CD4-positive, alpha-beta memory T cell (primary cell): ENCODE data around the gene SNX13. TPM values are rescaled to one million over a fixed set of nuclear protein-coding genes. Genes with fewer than 3 reads are reported as not detected.
"Not testable (repeated sequence)": the region's sequence is repeated elsewhere in the genome, so short reads cannot be mapped to it uniquely, and the experiment has no call there.

ENCODE experiments used
- CTCF ChIA-PET: fragments of 350-600 bp; sonication (Branson Sonifier 250); formaldehyde crosslinking; loops from one replicate; lab custom pipeline; 2021; ENCODE audit warnings: inconsistent platforms; ENCODE audit not compliant: partially characterized antibody; lab: Charles Lee
- POLR2A ChIA-PET: fragments of 350-600 bp; sonication (Branson Sonifier 250); formaldehyde crosslinking; loops from one replicate; lab custom pipeline; 2021; ENCODE audit not compliant: partially characterized antibody; lab: Charles Lee
- DNase-seq, 5 donors: peaks; one replicate each; pipeline versions ENCODE4 v3.0.0 to v3.0.0-alpha.2; 2020 to 2022; ENCODE audit warnings: mixed read lengths in 1 of 5
- H3K27ac ChIP-seq: one replicate; pipeline ENCODE4 v1.7.0; 2013; ENCODE audit warnings: low read depth, low read length
- H3K27me3 ChIP-seq: 2 replicates; pipeline ENCODE4 v1.7.0; 2013; ENCODE audit warnings: mild to moderate bottlenecking, low read length, moderate library complexity; ENCODE audit not compliant: insufficient read depth
- H3K36me3 ChIP-seq: 2 replicates; pipeline ENCODE4 v1.7.0; 2013; ENCODE audit warnings: mild to moderate bottlenecking, low read length, moderate library complexity; ENCODE audit not compliant: insufficient read depth
- H3K4me1 ChIP-seq: 2 replicates; pipeline ENCODE4 v1.7.0; 2013; ENCODE audit warnings: mild to moderate bottlenecking, low read length, moderate library complexity; ENCODE audit not compliant: insufficient read depth
- H3K4me3 ChIP-seq, 2 donors: one replicate each; pipeline ENCODE4 v1.7.0; 2013; ENCODE audit warnings: low read length in 2 of 2, mild to moderate bottlenecking in 1 of 2
- H3K9me3 ChIP-seq, 2 donors: one replicate each; pipeline ENCODE4 v1.7.0; 2013; ENCODE audit warnings: low read length in 2 of 2, control low read depth in 1 of 2; ENCODE audit not compliant: control insufficient read depth in 1 of 2
- H3K27ac Mint-ChIP-seq, 7 donors: one replicate each; pipeline ENCODE4 v1.8.0; 2020 to 2021; ENCODE audit warnings: mixed read lengths in 7 of 7, mild to moderate bottlenecking in 6 of 7, inconsistent platforms in 3 of 7, moderate library complexity in 3 of 7
- H3K27me3 Mint-ChIP-seq, 2 donors: one replicate each; pipeline ENCODE4 v1.8.0; 2020 to 2021; ENCODE audit warnings: mixed read lengths in 2 of 2
- H3K36me3 Mint-ChIP-seq, 2 donors: one replicate each; pipeline ENCODE4 v1.8.0; 2020 to 2021; ENCODE audit warnings: mixed read lengths in 2 of 2, inconsistent platforms in 1 of 2, mild to moderate bottlenecking in 1 of 2
- H3K4me1 Mint-ChIP-seq, 4 donors: one replicate each; pipeline ENCODE4 v1.8.0; 2020 to 2021; ENCODE audit warnings: mixed read lengths in 4 of 4, mild to moderate bottlenecking in 1 of 4
- H3K4me3 Mint-ChIP-seq, 8 donors: one replicate each; pipeline ENCODE4 v1.8.0; 2020 to 2021; ENCODE audit warnings: mixed read lengths in 8 of 8, mild to moderate bottlenecking in 7 of 8, moderate library complexity in 6 of 8, inconsistent platforms in 3 of 8
- H3K9me3 Mint-ChIP-seq, 8 donors: one replicate each; pipeline ENCODE4 v1.8.0; 2020 to 2021; ENCODE audit warnings: mixed read lengths in 8 of 8, mild to moderate bottlenecking in 5 of 8, inconsistent platforms in 3 of 8, moderate library complexity in 1 of 8
- intact Hi-C: fragments of 100-400 bp; cut with micrococcal nuclease; formaldehyde crosslinking; loops from one replicate; pipeline ENCODE4 v1.15.1; 2023
- polyA plus RNA-seq, 2 donors: library from polyadenylated mRNA; unstranded; fragments of 300-500 nt; fragmentation: Illumina TruSeq; gene quantifications; one replicate each; pipeline ENCODE4 v1.2.3, GENCODE V29; 2021
- total RNA-seq, 2 experiments: library from RNA; stranded (reverse); gene quantifications; one replicate each; pipeline ENCODE4 v1.2.3, GENCODE V29; 2021

The SNX13 gene
- total and polyA plus RNA-seq, 4 experiments from 2014 or later, result 10.1 to 36.0 (median 24.2) TPM

DNA sequence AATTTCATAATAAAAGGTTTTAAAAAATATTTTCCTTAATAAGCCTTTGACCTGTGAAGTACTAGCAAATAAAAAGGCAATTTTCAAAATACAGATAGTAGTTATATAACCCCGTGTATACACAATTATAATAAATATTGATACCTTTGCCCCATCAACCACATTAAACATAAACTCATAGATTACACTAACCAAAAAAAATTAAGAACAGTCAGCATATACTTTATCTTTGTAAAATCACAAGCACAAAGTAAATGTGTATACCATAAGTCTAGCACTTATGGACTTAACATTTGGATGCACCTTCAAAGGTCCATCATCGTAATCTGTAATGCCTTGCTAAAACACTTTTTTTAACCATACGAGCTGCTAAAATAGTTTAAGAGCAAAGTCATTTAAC, 123.4 kb downstream of the SNX13 start:
- H3K27ac ChIP-seq, result no peak overlapping the region
- no peaks in the 10 kb centered on the region for H3K27me3 ChIP-seq
- no peak overlapping the region for H3K4me3 ChIP-seq
- H3K4me1 Mint-ChIP-seq, result no peaks in the 10 kb centered on the region
- intact Hi-C loops, result no loop called here
- no peaks in the 10 kb centered on the region for H3K4me1 ChIP-seq
- no peaks in the 10 kb centered on the region for H3K36me3 ChIP-seq
- H3K27me3 Mint-ChIP-seq, result no peaks in the 10 kb centered on the region
- no peak overlapping the region for H3K4me3 Mint-ChIP-seq
- peaks cover 0 to 10% (median 8%) of the 10 kb centered on the region in 8 donors for H3K9me3 Mint-ChIP-seq
- ChIA-PET POLR2A (no interaction called here), CTCF (no interaction called here)
- DNase-seq, result no peak
- H3K9me3 ChIP-seq, result no peaks in the 10 kb centered on the region
- no peak overlapping the region for H3K27ac Mint-ChIP-seq
- H3K36me3 Mint-ChIP-seq, result peaks cover 50 to 53% of the 10 kb centered on the region in 2 donors

DNA sequence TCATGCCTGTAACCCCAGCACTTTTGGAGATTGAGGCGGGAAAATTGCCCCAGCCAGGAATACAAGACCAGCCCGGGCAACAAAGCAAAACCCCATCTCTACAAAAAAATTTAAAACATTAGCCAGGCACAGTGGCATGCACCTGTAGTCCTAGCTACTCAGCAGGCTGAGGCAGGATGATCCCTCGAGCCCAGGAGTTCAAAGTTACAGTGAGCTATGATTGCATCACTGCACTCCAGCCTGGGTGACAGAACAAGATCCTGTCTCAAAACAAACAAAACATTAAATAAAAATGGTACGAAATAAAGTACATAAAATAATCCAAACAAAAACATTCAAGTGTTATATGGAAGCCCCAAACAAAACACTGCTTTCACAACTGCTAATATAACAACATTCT, 125.0 kb downstream of the SNX13 start:
- Mint-ChIP-seq H3K27me3 (no peaks in the 10 kb centered on the region), H3K36me3 (peaks cover 58 to 61% of the 10 kb centered on the region in 2 donors), H3K9me3 (peaks cover 0 to 20% (median 13%) of the 10 kb centered on the region in 8 donors), H3K4me3 (no peak overlapping the region), H3K4me1 (peaks cover 0 to 5% (median under 1%) of the 10 kb centered on the region in 4 donors), H3K27ac (no peak overlapping the region)
- no peak overlapping the region for H3K27ac ChIP-seq
- POLR2A ChIA-PET, result no interaction called here
- H3K9me3 ChIP-seq, result no peaks in the 10 kb centered on the region
- no peak overlapping the region for H3K4me3 ChIP-seq
- H3K27me3 ChIP-seq, result no peaks in the 10 kb centered on the region
- H3K4me1 ChIP-seq, result no peaks in the 10 kb centered on the region
- DNase-seq, result no peak
- intact Hi-C loops, result no loop called here
- no peaks in the 10 kb centered on the region for H3K36me3 ChIP-seq
- CTCF ChIA-PET, result interaction anchor here (1.6 kb wide), 1 partner anchor 45 kb away, joined by 6 read pairs; no protein-coding TSS in a partner anchor

DNA sequence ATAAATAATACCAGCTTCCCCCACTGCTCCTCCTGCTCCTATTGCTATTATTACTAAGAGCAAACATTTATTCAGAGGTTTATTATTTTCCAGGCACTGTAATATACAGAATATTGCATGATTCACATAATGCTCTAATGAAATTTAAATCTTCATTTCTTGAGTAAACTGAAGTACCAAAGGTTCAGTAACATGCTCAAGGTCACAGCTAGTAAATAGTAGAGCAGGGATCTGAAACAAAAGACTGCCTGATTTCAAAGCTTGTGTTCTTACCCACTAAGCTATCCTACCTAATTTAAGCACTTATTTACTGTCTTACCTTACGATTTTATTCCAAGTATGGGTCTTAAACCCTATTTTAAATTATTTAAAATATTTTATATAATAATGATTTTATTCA, 126.2 kb downstream of the SNX13 start:
- ChIA-PET POLR2A (no interaction called here), CTCF (interaction anchor here (1.6 kb wide), 1 partner anchor 44 kb away, joined by 6 read pairs; no protein-coding TSS in a partner anchor)
- Mint-ChIP-seq H3K27ac (no peak overlapping the region), H3K27me3 (no peaks in the 10 kb centered on the region), H3K36me3 (peaks cover 71 to 74% of the 10 kb centered on the region in 2 donors), H3K4me3 (no peak overlapping the region), H3K9me3 (peaks cover 0 to 20% (median 13%) of the 10 kb centered on the region in 8 donors), H3K4me1 (peaks cover 2 to 15% (median 9%) of the 10 kb centered on the region in 4 donors)
- intact Hi-C loops, result no loop called here
- Histone ChIP-seq H3K27me3 (no peaks in the 10 kb centered on the region), H3K4me3 (no peak overlapping the region), H3K4me1 (no peaks in the 10 kb centered on the region), H3K9me3 (no peaks in the 10 kb centered on the region), H3K27ac (no peak overlapping the region), H3K36me3 (no peaks in the 10 kb centered on the region)
- no peak for DNase-seq

GRCh38 chr7:17809215-17809614, 131.1 kb downstream of the SNX13 start:
- H3K27me3 Mint-ChIP-seq, H3K4me3 ChIP-seq, DNase-seq, H3K9me3 ChIP-seq, intact Hi-C loops, H3K27me3 ChIP-seq, H3K4me1 ChIP-seq, CTCF ChIA-PET, H3K27ac Mint-ChIP-seq, H3K4me3 Mint-ChIP-seq, H3K27ac ChIP-seq, H3K36me3 ChIP-seq, POLR2A ChIA-PET: not testable (repeated sequence)
- H3K36me3 Mint-ChIP-seq, result peaks cover 71 to 73% of the 10 kb centered on the region in 2 donors
- peaks cover 0 to 20% (median 14%) of the 10 kb centered on the region in 8 donors for H3K9me3 Mint-ChIP-seq
- peaks cover 2 to 31% (median 14%) of the 10 kb centered on the region in 4 donors for H3K4me1 Mint-ChIP-seq

DNA sequence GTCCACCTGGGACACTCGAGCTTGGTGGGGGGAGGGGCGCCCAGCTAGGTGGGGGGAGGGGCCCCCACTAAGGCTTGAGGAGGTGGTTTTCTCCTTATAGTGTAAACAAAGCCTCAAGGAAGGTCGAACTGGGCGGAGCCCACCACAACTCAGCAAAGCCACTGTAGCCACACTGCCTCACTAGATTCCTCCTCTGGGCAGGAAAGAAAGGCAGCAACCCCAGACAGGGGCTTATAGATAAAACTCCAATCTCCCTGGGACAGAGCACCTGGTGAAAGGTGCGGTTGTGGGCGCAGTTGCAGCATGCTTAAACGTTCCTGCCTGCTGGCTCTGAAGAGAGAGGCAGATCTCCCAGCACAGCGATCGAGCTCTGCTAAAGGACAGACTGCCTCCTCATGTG, 133.1 kb downstream of the SNX13 start:
- Histone ChIP-seq H3K4me3 (no peak overlapping the region), H3K4me1 (no peaks in the 10 kb centered on the region), H3K36me3 (peaks cover 7% of the 10 kb centered on the region), H3K9me3 (no peaks in the 10 kb centered on the region), H3K27me3 (no peaks in the 10 kb centered on the region), H3K27ac (no peak overlapping the region)
- no peak for DNase-seq
- H3K4me1 Mint-ChIP-seq, result peaks cover 2 to 31% (median 14%) of the 10 kb centered on the region in 4 donors
- H3K27me3 Mint-ChIP-seq, result no peaks in the 10 kb centered on the region
- H3K4me3 Mint-ChIP-seq, result no peak overlapping the region
- ChIA-PET CTCF (no interaction called here), POLR2A (no interaction called here)
- H3K27ac Mint-ChIP-seq, result peak overlapping the region in 1 of 7 donors; percentile 5
- intact Hi-C loops, result no loop called here
- peaks cover 66 to 75% of the 10 kb centered on the region in 2 donors for H3K36me3 Mint-ChIP-seq
- peaks cover 0 to 15% (median 7%) of the 10 kb centered on the region in 8 donors for H3K9me3 Mint-ChIP-seq

GRCh38 chr7:17806631-17807030, 133.7 kb downstream of the SNX13 start:
- Histone ChIP-seq H3K4me1 (no peaks in the 10 kb centered on the region), H3K4me3 (no peak overlapping the region), H3K27ac (no peak overlapping the region), H3K27me3 (no peaks in the 10 kb centered on the region), H3K9me3 (no peaks in the 10 kb centered on the region), H3K36me3 (peaks cover 8% of the 10 kb centered on the region)
- DNase-seq, result no peak
- no peaks in the 10 kb centered on the region for H3K27me3 Mint-ChIP-seq
- POLR2A ChIA-PET, result no interaction called here
- intact Hi-C loops, result no loop called here
- H3K27ac Mint-ChIP-seq, result no peak overlapping the region
- H3K36me3 Mint-ChIP-seq, result peaks cover 65 to 75% of the 10 kb centered on the region in 2 donors
- no peak overlapping the region for H3K4me3 Mint-ChIP-seq
- CTCF ChIA-PET, result no interaction called here
- H3K4me1 Mint-ChIP-seq, result peaks cover 2 to 31% (median 14%) of the 10 kb centered on the region in 4 donors
- H3K9me3 Mint-ChIP-seq, result peaks cover 0 to 9% (median 2%) of the 10 kb centered on the region in 8 donors

- H3K27ac Mint-ChIP-seq, result no peak overlapping the region
- peaks cover 0 to 7% (median 0%) of the 10 kb centered on the region in 4 donors for H3K4me1 Mint-ChIP-seq
- no peaks in the 10 kb centered on the region for H3K9me3 Mint-ChIP-seq
- Histone ChIP-seq H3K36me3 (peaks cover 14% of the 10 kb centered on the region), H3K4me1 (no peaks in the 10 kb centered on the region), H3K27me3 (no peaks in the 10 kb centered on the region), H3K27ac (no peak overlapping the region), H3K4me3 (no peak overlapping the region), H3K9me3 (no peaks in the 10 kb centered on the region)
- no peaks in the 10 kb centered on the region for H3K27me3 Mint-ChIP-seq
- no peak for DNase-seq
- H3K4me3 Mint-ChIP-seq, result no peak overlapping the region
- POLR2A ChIA-PET, result no interaction called here
- CTCF ChIA-PET, result no interaction called here
- intact Hi-C loops, result no loop called here
- peaks cover 64 to 68% of the 10 kb centered on the region in 2 donors for H3K36me3 Mint-ChIP-seq
Observed at GRCh38 chr7:17802056-17802455, 138.2 kb downstream of the SNX13 start.
